Amygdala (tissue), 56 donors: ENCODE data around the gene KIAA0753.
A peak's percentile ranks its signal among the peaks of the same experiment; 100 is the strongest.
"Not testable (repeated sequence)": the region's sequence is repeated elsewhere in the genome, so short reads cannot be mapped to it uniquely, and the experiment has no call there.

Experiments used
- DNase-seq, 56 donors: peaks; one replicate each; lab custom pipeline; 2025; lab: John Stamatoyannopoulos, UW

KIAA0753 gene

GRCh38 chr17:6603744-6604325, 36.7 kb downstream of the KIAA0753 start:
- peak in 9 of 56 donors; percentile 1 to 10 (median 3) for DNase-seq

- no peak for DNase-seq
Measured at GRCh38 chr17:6602141-6602540, 38.4 kb downstream of the KIAA0753 start.

- peak in 3 of 56 donors; percentile 2 to 17 (median 9) for DNase-seq
Measured at GRCh38 chr17:6599364-6599763, 41.1 kb downstream of the KIAA0753 start.

- DNase-seq, result no peak
Measured at GRCh38 chr17:6597727-6598126, 42.8 kb downstream of the KIAA0753 start.

- no peak for DNase-seq
Measured at GRCh38 chr17:6596941-6597340, 43.6 kb downstream of the KIAA0753 start.

GRCh38 chr17:6596511-6596910, 44.0 kb downstream of the KIAA0753 start:
- DNase-seq, result no peak

- no peak for DNase-seq
Measured at GRCh38 chr17:6596081-6596480, 44.4 kb downstream of the KIAA0753 start.

GRCh38 chr17:6593371-6593770, 47.1 kb downstream of the KIAA0753 start:
- not testable (repeated sequence) for DNase-seq

- DNase-seq, result no peak
Measured at GRCh38 chr17:6592173-6592572, 48.3 kb downstream of the KIAA0753 start.

- no peak for DNase-seq
Measured at GRCh38 chr17:6591599-6592158, 48.8 kb downstream of the KIAA0753 start.

- DNase-seq, result no peak
Measured at GRCh38 chr17:6589266-6589946, 51.1 kb downstream of the KIAA0753 start.

GRCh38 chr17:6588165-6588564, 52.3 kb downstream of the KIAA0753 start:
- DNase-seq, result no peak

- DNase-seq, result no peak
Measured at GRCh38 chr17:6587310-6587709, 53.2 kb downstream of the KIAA0753 start.

GRCh38 chr17:6583411-6583810, 57.1 kb downstream of the KIAA0753 start:
- DNase-seq, result no peak

- no peak for DNase-seq
Measured at GRCh38 chr17:6580625-6581024, 59.9 kb downstream of the KIAA0753 start.

GRCh38 chr17:6578491-6578890, 62.0 kb downstream of the KIAA0753 start:
- no peak for DNase-seq

GRCh38 chr17:6577686-6578263, 62.7 kb downstream of the KIAA0753 start:
- no peak for DNase-seq

- DNase-seq, result no peak
Measured at GRCh38 chr17:6576038-6576785, 64.3 kb downstream of the KIAA0753 start.

- DNase-seq, result no peak
Measured at GRCh38 chr17:6575596-6575988, 64.9 kb downstream of the KIAA0753 start.

GRCh38 chr17:6574687-6575595, 65.6 kb downstream of the KIAA0753 start:
- DNase-seq, result peak in 8 of 56 donors; percentile 8 to 34 (median 20)
